Astrocyte of the cerebellum (primary cell): ENCODE results near the gene CIC.
A peak's percentile ranks its signal among the peaks of the same experiment; 100 is the strongest.
"Not testable (repeated sequence)": the region's sequence is repeated elsewhere in the genome, so short reads cannot be mapped to it uniquely, and the experiment has no call there.

Source experiments
- DNase-seq: peaks from one replicate; pipeline ENCODE4 v3.0.0-alpha.2; 2011; ENCODE audit warnings: low read depth
- H3K4me3 ChIP-seq: 2 replicates; pipeline ENCODE4 v1.5.1; 2011; ENCODE audit warnings: mild to moderate bottlenecking, low read depth, low read length, moderate library complexity
- in situ Hi-C: cut with HindIII; loops from 2 replicates; pipeline ENCODE4 v1.10.0; 2017; ENCODE audit warnings: low sequenced_read_pairs
- TF ChIP-seq, protein P1 (sequence below): IDR thresholded peaks from 2 replicates; pipeline ENCODE4 v1.5.1; 2012; ENCODE audit warnings: low read length, low read depth, moderate library complexity, mild to moderate bottlenecking; ENCODE audit errors: missing control alignments

Gene CIC

DNA sequence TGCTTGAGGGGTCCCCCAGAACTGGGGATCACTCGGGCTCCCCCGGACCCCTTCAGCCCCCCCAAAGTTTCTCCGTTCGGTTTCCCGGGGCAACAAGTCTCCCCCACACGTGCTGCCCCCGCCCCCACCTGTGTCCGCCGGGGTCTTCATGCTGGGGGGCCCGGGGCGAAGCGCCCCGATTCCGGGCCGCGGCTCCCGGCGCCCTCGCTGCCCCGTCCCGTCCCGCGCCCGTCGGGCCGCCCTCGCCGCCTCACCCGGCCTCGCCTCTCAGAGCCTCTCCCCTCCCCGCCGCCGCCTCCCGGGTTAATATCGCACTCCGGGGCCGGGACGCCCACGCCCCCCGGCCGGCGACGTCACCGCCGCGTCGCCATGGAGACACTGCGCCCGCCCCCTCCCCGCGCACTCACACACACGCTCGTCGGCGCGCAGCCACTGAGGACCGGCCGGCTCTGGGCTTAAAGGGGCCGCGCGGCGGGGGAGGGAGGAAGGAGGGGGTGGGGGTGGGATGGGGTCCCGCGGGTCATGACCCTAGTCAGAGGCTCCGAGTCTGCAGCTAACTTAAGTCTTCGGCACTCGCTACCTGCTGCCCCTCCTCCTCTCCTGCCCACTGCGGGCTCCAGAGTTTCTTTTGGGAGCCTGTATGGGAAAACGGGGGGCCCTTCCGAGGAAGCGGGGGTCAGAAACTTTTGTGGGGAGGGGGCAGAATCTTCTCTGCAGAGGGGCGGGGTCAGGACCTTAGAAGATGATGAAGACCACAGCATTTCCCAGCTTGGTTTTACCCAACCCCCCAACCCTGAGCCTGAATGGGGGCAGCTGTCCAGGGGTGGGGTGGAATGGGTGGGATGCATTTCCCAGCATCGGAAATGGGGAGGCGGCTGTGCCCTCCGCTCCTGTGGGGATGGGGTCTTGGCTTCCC is 13.9 kb upstream of the CIC start, which contains the start of gene ERF:
TSS of gene ERF (minus strand) at position 279 of the 916 bp plus-strand sequence. CDS start at position 150, 129 bp downstream.
- peak; percentile 52 for DNase-seq
- peak within 1 kb of the TSS; percentile 98 for H3K4me3 ChIP-seq
- TF ChIP-seq, protein P1, sequence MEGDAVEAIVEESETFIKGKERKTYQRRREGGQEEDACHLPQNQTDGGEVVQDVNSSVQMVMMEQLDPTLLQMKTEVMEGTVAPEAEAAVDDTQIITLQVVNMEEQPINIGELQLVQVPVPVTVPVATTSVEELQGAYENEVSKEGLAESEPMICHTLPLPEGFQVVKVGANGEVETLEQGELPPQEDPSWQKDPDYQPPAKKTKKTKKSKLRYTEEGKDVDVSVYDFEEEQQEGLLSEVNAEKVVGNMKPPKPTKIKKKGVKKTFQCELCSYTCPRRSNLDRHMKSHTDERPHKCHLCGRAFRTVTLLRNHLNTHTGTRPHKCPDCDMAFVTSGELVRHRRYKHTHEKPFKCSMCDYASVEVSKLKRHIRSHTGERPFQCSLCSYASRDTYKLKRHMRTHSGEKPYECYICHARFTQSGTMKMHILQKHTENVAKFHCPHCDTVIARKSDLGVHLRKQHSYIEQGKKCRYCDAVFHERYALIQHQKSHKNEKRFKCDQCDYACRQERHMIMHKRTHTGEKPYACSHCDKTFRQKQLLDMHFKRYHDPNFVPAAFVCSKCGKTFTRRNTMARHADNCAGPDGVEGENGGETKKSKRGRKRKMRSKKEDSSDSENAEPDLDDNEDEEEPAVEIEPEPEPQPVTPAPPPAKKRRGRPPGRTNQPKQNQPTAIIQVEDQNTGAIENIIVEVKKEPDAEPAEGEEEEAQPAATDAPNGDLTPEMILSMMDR = no peak
- in situ Hi-C loops = no loop called here

DNA sequence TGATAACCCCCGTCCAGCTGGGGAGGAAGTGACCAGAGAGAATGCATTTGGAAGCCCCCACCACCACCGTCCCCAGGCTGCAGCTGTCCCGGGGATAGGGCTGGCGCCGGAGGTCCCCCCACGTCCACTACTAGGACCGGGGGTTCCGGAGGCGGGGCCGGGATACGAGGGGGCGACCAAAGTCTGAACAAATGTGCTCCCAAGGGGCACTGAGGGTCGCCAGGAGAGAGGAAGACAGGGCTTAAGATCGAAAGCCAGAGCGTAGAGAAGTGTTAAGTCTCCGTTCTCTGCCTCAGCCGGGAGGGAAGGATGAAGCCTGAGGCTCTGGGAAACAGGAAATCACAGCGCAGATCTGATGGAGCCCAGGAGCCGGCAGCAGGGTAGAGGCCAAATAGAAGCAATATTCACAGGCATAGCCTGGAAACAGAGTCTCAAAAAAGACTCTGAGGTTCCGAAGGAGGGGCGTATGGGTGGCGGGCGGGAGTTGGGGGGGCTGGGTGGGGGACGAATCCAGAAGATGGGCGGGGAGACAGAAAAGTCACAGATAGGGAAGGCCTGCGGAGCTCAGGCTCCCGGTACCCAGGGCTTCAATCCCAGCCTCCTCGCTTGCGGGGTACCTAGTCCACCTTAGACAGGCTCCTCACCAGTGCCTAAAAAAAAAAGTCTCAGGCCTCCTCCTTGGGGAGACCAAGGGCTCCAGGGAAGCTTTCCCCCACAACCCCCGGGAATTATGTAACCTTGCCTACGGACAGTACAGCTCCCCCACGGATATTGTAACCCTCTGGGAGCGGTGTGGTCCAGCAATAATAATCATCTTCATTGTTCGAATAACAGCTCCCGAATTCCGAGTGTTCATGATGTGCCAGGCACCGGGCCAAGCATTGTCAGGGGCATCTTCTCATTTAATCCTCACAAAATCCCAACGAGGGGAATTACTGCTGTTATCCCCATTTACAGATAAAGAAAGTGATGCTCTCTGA is 13.0 kb upstream of the CIC start:
- TF ChIP-seq, protein P1 = no peak
- DNase-seq = no peak
- in situ Hi-C loops = no loop called here
- H3K4me3 ChIP-seq = peak overlapping the region; percentile 98

DNA sequence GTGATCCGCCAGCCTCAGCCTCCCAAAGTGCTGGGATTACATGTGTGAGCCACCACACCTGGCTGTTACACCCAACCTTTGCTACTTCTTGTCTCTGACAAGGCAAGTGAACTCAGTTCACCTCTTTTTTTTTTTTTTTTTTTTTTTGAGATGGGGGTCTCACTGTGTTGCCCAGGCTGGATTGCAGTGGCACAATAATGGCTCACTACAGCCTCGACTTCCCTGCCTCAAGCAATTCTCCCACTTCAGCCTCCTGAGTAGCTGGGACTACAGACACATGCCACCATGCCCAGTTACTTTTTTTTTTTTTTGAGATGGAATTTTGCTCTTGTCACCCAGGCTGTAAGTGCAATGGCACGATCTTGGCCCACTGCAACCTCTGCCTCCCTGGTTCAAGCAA is 11.2 kb upstream of the CIC start:
- H3K4me3 ChIP-seq, DNase-seq, in situ Hi-C loops: not testable (repeated sequence)

DNA sequence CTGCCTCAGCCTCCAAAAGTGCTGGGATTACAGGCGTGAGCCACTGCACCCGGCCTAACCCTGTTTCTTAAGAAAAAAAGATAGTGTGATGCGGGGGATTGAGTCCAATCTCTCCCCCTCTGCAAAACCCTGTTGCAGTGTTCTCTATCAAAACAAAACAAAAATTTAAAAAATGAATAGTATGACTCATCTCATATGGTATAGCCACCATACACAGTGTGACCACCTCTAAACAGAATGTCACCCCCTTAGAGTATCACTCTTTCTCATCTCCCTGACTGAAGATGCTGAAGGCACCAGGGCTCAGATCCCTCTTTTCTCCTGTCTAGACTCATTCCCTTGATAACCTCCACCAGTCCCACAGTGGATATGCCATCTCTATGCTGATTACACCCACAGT is 7.3 kb upstream of the CIC start:
- no peak overlapping the region for H3K4me3 ChIP-seq
- in situ Hi-C loops = no loop called here
- TF ChIP-seq, protein P1 = no peak
- DNase-seq = no peak

DNA sequence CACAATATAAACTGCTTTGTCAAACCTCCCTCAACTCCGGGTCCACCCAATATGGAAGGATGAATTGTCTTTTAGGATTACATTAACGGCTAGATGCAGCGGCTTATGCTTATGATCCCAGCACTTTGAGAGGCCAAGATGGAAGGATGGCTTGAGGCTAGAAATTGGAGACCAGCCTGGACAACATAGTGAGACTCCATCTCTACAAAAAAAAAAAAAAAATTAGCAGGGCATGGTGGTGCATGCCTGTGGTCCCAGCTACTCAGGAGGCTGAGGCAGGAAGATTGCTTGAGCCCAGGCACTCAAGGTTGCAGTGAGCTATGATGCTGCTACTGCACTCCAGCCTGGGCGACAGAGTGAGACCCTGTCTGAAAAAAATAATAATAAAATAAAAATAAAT is 2.9 kb upstream of the CIC start:
- in situ Hi-C loops, H3K4me3 ChIP-seq, DNase-seq: not testable (repeated sequence)

DNA sequence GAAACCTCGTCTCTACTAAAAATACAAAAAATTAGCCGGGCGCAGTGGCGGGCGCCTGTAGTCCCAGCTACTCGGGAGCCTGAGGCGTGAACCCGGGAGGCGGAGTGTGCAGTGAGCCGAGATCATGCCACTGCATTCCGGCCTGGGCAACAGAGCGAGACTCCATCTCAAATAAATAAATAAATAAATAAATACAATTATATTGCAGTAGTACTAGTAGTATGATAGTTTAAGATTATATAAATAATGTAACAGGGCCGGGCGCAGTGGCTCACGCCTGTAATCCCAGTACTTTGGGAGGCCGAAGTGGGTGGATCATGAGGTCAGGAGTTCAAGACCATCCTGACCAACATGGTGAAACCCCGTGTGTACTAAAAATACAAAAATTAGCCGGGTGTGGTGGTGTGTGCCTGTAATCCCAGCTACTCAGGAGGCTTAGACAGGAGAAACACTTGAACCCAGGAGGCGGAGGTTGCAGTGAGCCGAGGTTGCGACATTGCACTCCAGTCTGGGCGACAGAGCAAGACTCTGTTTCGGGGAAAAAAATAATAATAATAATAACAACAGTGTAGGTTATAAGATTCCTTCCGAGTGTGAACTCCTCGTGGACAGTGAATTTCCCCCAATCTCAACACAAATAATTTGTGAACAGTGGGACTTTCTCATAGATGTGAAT is 2.0 kb upstream of the CIC start:
- in situ Hi-C loops, H3K4me3 ChIP-seq, DNase-seq: not testable (repeated sequence)

DNA sequence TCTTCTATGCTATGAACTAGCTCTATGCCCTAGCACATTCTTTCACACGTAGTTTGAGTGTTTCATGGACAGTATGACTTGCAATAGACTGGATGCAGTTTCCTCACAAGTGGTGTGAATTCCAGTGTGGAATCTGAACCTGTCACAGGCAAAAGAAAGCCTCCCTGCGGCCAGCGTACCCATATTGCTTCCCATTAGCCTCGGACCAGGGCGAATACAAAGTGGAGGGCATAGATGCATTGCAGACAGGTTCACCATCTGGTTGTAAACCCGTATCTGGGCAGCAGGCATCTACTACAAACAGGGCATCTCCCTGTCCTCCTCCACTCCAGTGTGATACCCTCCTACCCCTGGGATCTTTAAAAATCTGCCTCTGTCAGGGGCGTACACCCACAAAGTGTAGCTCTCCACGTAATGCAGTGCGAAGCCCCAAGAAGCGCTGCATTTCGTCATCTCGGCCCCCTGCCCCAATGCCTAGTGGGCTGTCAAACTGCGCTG is 1.4 kb upstream of the CIC start:
- TF ChIP-seq, protein P1 = no peak
- in situ Hi-C loops = no loop called here
- H3K4me3 ChIP-seq = peak overlapping the region; percentile 67
- no peak for DNase-seq
